ENCODE results near the gene NUMB.

The NUMB gene

DNA sequence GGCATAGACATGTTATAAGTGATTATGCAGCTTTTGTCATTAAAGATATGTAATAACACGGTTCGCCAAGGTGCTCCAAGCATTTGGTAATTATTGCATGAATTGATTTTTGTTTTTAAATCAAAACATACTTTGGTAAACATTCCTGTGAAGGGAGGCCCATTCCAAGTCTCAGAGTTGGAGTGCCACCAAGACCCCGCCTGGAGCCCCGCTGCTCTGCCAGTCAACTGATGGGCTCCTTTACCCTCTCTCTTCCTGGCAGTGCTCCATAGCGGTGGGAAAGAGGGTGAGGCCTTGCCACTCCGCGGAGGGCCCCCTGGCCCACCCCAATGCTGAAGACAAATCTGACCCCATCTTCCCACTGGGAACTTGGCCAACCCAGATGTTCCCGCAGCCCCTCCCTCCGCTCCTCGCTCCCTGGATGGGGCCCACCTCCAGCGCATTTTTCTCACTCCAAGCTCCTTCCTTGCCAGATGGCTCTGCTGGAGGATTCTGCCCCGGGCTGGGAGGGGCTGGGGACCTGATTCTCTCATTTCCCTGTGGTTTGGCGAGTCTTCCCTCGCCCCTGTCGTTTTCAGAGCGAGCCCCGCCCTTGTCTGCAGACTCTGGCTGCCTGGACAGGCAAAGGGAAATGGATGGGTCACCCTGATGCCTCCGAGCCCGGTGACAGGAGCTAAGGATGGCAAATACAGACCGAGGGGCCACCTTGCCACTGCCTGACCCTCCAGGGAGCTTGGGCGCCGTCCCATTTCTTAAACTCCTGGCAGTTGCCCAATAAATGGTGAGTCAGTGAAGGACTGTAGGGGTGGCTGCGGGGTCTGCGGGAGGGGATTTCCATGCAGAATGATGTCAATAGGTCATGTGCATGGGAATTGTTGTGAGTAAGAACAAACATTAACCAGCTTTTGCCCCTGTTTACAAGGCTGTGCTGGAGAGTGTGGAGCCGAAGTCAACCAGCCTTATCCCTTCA, 230.2 kb downstream of the NUMB start:
- in situ Hi-C loops (cut with MboI; ENCODE audit: low pct_unique_long_range_greater_than_20kb, low sequenced_read_pairs, unreplicated experiment): no loop called here
- no peak for DNase-seq (ENCODE audit: low spot score)
- TF ChIP-seq, protein P1, sequence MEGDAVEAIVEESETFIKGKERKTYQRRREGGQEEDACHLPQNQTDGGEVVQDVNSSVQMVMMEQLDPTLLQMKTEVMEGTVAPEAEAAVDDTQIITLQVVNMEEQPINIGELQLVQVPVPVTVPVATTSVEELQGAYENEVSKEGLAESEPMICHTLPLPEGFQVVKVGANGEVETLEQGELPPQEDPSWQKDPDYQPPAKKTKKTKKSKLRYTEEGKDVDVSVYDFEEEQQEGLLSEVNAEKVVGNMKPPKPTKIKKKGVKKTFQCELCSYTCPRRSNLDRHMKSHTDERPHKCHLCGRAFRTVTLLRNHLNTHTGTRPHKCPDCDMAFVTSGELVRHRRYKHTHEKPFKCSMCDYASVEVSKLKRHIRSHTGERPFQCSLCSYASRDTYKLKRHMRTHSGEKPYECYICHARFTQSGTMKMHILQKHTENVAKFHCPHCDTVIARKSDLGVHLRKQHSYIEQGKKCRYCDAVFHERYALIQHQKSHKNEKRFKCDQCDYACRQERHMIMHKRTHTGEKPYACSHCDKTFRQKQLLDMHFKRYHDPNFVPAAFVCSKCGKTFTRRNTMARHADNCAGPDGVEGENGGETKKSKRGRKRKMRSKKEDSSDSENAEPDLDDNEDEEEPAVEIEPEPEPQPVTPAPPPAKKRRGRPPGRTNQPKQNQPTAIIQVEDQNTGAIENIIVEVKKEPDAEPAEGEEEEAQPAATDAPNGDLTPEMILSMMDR (IDR thresholded peaks at IDR 0.05; ENCODE audit: extremely low read depth, insufficient read depth, missing control alignments): no peak

DNA sequence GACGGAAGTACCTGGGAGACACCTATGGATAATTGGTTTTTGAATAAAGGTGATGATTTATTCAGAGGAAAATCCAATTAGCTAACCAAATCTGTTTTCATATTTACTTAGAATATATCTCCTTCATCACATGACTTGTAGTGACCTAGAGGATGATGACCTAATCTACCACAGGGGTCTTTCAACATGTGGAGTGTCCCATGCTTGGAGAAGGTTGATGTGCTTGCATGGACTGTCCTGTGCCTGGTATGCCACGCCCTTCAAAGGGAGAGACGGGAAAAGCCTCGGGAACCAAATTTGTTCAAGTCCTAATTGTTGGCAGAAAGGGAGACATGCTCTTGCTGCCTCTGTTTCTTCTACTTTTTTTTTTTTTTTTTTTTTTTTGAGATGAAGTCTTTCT, 232.8 kb downstream of the NUMB start:
- in situ Hi-C loops (cut with MboI; ENCODE audit: low pct_unique_long_range_greater_than_20kb, low sequenced_read_pairs, unreplicated experiment): no loop called here
- DNase-seq (ENCODE audit: low spot score): no peak
- TF ChIP-seq, protein P1 (IDR thresholded peaks at IDR 0.05; ENCODE audit: extremely low read depth, insufficient read depth, missing control alignments): no peak

Data from GM13977 (cell line).